ENCODE measurements around the gene MN1. TPM values are rescaled to one million over a fixed set of nuclear protein-coding genes. Genes with fewer than 3 reads are reported as not detected.

MN1 gene
- total RNA-seq, 1 donor from 2014 or later = 145 TPM

DNA sequence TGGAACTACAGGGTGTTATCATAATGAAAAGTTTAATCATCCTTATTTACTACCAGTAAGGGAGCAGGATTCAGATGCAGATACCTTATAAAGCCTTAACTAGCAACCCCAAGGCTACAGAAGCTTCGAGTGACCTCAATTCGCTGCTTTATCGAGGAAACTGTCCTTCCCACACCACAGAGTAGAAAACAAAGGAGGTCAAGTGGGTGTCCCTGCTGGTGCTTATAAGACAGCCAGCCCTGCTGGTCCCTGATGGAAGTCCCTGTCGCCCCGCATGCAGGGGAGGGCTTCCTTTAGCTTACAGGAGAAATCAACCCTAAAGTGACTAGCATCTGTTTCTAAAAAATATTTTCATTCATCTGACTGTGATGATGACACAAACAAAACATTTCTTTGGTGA lies 7.3 kb downstream of the MN1 start:
- no peak for DNase-seq (ENCODE audit: extremely low spot score, unreplicated experiment)
- Mint-ChIP-seq H3K9me3 (ENCODE audit: unreplicated experiment) (no peaks in the 10 kb centered on the region), H3K4me1 (ENCODE audit: unreplicated experiment) (peaks cover 76% of the 10 kb centered on the region), H3K4me3 (ENCODE audit: unreplicated experiment) (peak overlapping the region; percentile 91), H3K36me3 (ENCODE audit: unreplicated experiment) (peaks cover 56% of the 10 kb centered on the region), H3K27me3 (ENCODE audit: unreplicated experiment) (no peaks in the 10 kb centered on the region), H3K27ac (ENCODE audit: unreplicated experiment) (peak overlapping the region; percentile 86)
- TF ChIP-seq CTCF (IDR thresholded peaks at IDR 0.05) = no peak

DNA sequence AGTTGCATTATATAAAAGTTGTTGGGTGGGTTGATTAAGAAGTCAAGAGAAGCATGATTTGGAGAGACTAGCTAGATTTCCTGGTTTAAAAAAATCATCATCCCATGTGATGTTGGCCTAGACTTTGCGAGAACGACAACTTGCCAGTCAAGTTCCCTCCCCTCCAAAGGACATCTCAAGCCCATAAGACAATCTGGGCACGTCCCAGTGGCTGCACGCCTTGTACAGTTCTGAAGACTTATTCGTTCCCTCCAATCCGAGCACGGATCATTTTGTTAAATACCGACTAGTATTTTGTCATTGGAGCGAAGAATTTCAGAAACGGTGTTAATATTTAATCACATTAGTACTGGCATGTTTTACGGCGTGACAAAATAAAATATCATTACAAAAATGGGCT lies 8.0 kb downstream of the MN1 start:
- H3K27me3 Mint-ChIP-seq (ENCODE audit: unreplicated experiment) = no peaks in the 10 kb centered on the region
- H3K27ac Mint-ChIP-seq (ENCODE audit: unreplicated experiment) = peak overlapping the region; percentile 86
- H3K36me3 Mint-ChIP-seq (ENCODE audit: unreplicated experiment) = peaks cover 58% of the 10 kb centered on the region
- H3K9me3 Mint-ChIP-seq (ENCODE audit: unreplicated experiment) = no peaks in the 10 kb centered on the region
- H3K4me3 Mint-ChIP-seq (ENCODE audit: unreplicated experiment) = peak overlapping the region; percentile 91
- no peak for DNase-seq (ENCODE audit: extremely low spot score, unreplicated experiment)
- H3K4me1 Mint-ChIP-seq (ENCODE audit: unreplicated experiment) = peaks cover 78% of the 10 kb centered on the region
- no peak for TF ChIP-seq CTCF (IDR thresholded peaks at IDR 0.05)

- Mint-ChIP-seq H3K36me3 (ENCODE audit: unreplicated experiment) (peaks cover 64% of the 10 kb centered on the region), H3K4me3 (ENCODE audit: unreplicated experiment) (peak overlapping the region; percentile 91), H3K9me3 (ENCODE audit: unreplicated experiment) (no peaks in the 10 kb centered on the region), H3K27ac (ENCODE audit: unreplicated experiment) (peak overlapping the region; percentile 86), H3K27me3 (ENCODE audit: unreplicated experiment) (no peaks in the 10 kb centered on the region), H3K4me1 (ENCODE audit: unreplicated experiment) (peaks cover 87% of the 10 kb centered on the region)
- no peak for DNase-seq (ENCODE audit: extremely low spot score, unreplicated experiment)
- no peak for TF ChIP-seq CTCF (IDR thresholded peaks at IDR 0.05)
These were observed 8.9 kb downstream of the MN1 start for GRCh38 chr22:27792452-27793161.

GRCh38 chr22:27791859-27792241 lies 9.7 kb downstream of the MN1 start:
- Mint-ChIP-seq H3K36me3 (ENCODE audit: unreplicated experiment) (peaks cover 67% of the 10 kb centered on the region), H3K4me1 (ENCODE audit: unreplicated experiment) (peaks cover 95% of the 10 kb centered on the region), H3K27ac (ENCODE audit: unreplicated experiment) (peak overlapping the region; percentile 82), H3K9me3 (ENCODE audit: unreplicated experiment) (no peaks in the 10 kb centered on the region), H3K4me3 (ENCODE audit: unreplicated experiment) (peak overlapping the region; percentile 70), H3K27me3 (ENCODE audit: unreplicated experiment) (no peaks in the 10 kb centered on the region)
- no peak for DNase-seq (ENCODE audit: extremely low spot score, unreplicated experiment)
- TF ChIP-seq CTCF (IDR thresholded peaks at IDR 0.05) = no peak

DNA sequence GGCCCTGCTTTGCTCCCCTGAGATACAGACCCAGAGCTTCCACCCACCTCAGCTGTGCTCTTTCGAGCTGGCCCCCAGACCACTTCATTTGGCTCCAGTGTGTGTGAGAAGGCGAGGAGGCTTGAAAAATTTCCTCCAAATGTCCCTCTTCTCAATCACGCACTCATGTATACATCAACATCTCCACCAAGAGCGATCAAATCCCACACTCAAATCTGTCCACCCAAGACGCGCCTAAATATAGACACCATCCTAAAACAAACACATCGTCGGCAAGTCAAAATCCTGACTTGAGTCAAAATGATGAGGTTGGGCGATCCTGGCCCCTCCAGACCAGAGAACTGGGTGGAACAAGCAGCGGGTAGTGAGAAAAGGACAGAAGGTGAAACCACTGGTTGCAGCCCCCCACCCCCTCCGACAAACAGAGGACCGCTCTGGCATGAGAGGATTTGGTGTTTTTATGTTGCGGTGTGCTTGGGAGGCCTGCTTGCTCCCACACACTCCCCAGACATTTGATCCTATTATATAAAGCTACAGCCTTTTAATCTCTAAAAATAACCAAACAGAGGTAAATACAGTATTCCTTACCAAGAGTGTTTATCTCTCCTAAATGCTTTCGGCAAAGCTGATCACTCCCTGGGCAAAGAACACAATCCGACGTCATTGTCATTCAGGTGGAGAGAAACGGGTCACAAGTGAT lies 10.2 kb downstream of the MN1 start:
- no peak for DNase-seq (ENCODE audit: extremely low spot score, unreplicated experiment)
- TF ChIP-seq CTCF (IDR thresholded peaks at IDR 0.05) = no peak
- Mint-ChIP-seq H3K36me3 (ENCODE audit: unreplicated experiment) (peaks cover 67% of the 10 kb centered on the region), H3K9me3 (ENCODE audit: unreplicated experiment) (no peaks in the 10 kb centered on the region), H3K27me3 (ENCODE audit: unreplicated experiment) (no peaks in the 10 kb centered on the region), H3K4me1 (ENCODE audit: unreplicated experiment) (peaks cover 97% of the 10 kb centered on the region), H3K4me3 (ENCODE audit: unreplicated experiment) (peak overlapping the region; percentile 70), H3K27ac (ENCODE audit: unreplicated experiment) (peak overlapping the region; percentile 82)
